Measurements from ENCODE around the gene MYZAP. TPM values are rescaled to one million over a fixed set of nuclear protein-coding genes. Genes with fewer than 3 reads are reported as not detected.

Gene MYZAP
- total and polyA plus RNA-seq, 10 of the 15 experiments (the other 5 are each of a cell fraction or from before 2014, with no cell fraction given) = not detected

GRCh38 chr15:57635300-57635909, 43.7 kb downstream of the MYZAP start:
- Histone ChIP-seq H3K9ac (ENCODE audit: control insufficient read depth, insufficient read depth, low read length) (no peak overlapping the region), H3K36me3 (ENCODE audit: control insufficient read depth in 2 of 2, insufficient read depth in 2 of 2, low read length in 1 of 2) (no peaks in the 10 kb centered on the region), H2AFZ (ENCODE audit: control insufficient read depth, low read depth, low read length) (no peak overlapping the region), H3K4me1 (ENCODE audit: control insufficient read depth, insufficient read depth, low read length) (no peaks in the 10 kb centered on the region), H3K4me3 (no peak overlapping the region), H3K27me3 (replicated peaks in 1 of 2; ENCODE audit: control insufficient read depth in 2 of 2, insufficient read depth in 2 of 2, low read length in 1 of 2) (peaks cover 0 to 5% of the 10 kb centered on the region in 2 experiments; a peak in 2 of 4 replicates), H3K9me3 (replicated peaks; ENCODE audit: control insufficient read depth, insufficient read depth, low read length) (no peaks in the 10 kb centered on the region), H4K20me1 (ENCODE audit: control insufficient read depth, insufficient read depth) (no peaks in the 10 kb centered on the region), H3K79me2 (ENCODE audit: control insufficient read depth, insufficient read depth, low read length) (no peaks in the 10 kb centered on the region), H3K4me2 (ENCODE audit: control insufficient read depth, insufficient read depth) (no peak overlapping the region), H3K27ac (ENCODE audit: control insufficient read depth, insufficient read depth) (no peak overlapping the region)
- TF ChIP-seq ZBTB11 (CRISPR knock-in tag; IDR thresholded peaks at IDR 0.05) = no peak
- TF ChIP-seq HCFC1 (IDR thresholded peaks at IDR 0.05; ENCODE audit: low read length) = no peak
- TF ChIP-seq EED (IDR thresholded peaks at IDR 0.05; ENCODE audit: low read depth) = no peak
- WGBS (ENCODE audit: insufficient coverage, insufficient replicate concordance, low lambda C conversion rate, missing lambda C conversion rate) = 53% methylated on average over 7 of the region's 7 CpGs
- no TSS peak for BruUV-seq (replicated peaks)
- DNase-seq (ENCODE audit: low read depth, low spot score) = no peak
- SMC1A ChIA-PET (ENCODE audit: uncharacterized antibody, unreplicated experiment) = no interaction called here
- no peak for ATAC-seq
- in situ Hi-C loops (cut with MboI) = no loop called here
- CTCF ChIA-PET = no interaction called here
- POLR2A ChIA-PET = no interaction called here
- intact Hi-C loops (cut with micrococcal nuclease; ENCODE audit: unreplicated experiment) = no loop called here
- no peak for FAIRE-seq
- RAD21 ChIA-PET (ENCODE audit: unreplicated experiment) = no interaction called here

- ATAC-seq = no peak
- Histone ChIP-seq H3K9ac (ENCODE audit: control insufficient read depth, insufficient read depth, low read length) (no peak overlapping the region), H3K27ac (ENCODE audit: control insufficient read depth, insufficient read depth) (no peak overlapping the region), H3K4me1 (ENCODE audit: control insufficient read depth, insufficient read depth, low read length) (no peaks in the 10 kb centered on the region), H3K27me3 (replicated peaks in 1 of 2; ENCODE audit: control insufficient read depth in 2 of 2, insufficient read depth in 2 of 2, low read length in 1 of 2) (peaks cover 0 to 5% of the 10 kb centered on the region in 2 experiments; a peak in 2 of 4 replicates), H4K20me1 (ENCODE audit: control insufficient read depth, insufficient read depth) (no peaks in the 10 kb centered on the region), H2AFZ (ENCODE audit: control insufficient read depth, low read depth, low read length) (no peak overlapping the region), H3K9me3 (replicated peaks; ENCODE audit: control insufficient read depth, insufficient read depth, low read length) (no peaks in the 10 kb centered on the region), H3K36me3 (ENCODE audit: control insufficient read depth in 2 of 2, insufficient read depth in 2 of 2, low read length in 1 of 2) (no peaks in the 10 kb centered on the region), H3K4me2 (ENCODE audit: control insufficient read depth, insufficient read depth) (no peak overlapping the region), H3K79me2 (ENCODE audit: control insufficient read depth, insufficient read depth, low read length) (no peaks in the 10 kb centered on the region), H3K4me3 (no peak overlapping the region)
- RAD21 ChIA-PET (ENCODE audit: unreplicated experiment) = no interaction called here
- BruUV-seq (replicated peaks) = no TSS peak
- DNase-seq (ENCODE audit: low read depth, low spot score) = no peak
- intact Hi-C loops (cut with micrococcal nuclease; ENCODE audit: unreplicated experiment) (no loop called here), in situ Hi-C loops (cut with MboI) (no loop called here)
- POLR2A ChIA-PET = no interaction called here
- 59% methylated on average over 2 of the region's 2 CpGs for WGBS (ENCODE audit: insufficient coverage, insufficient replicate concordance, low lambda C conversion rate, missing lambda C conversion rate)
- SMC1A ChIA-PET (ENCODE audit: uncharacterized antibody, unreplicated experiment) = no interaction called here
- CTCF ChIA-PET = no interaction called here
- FAIRE-seq = no peak
- TF ChIP-seq CHD2 (IDR thresholded peaks at IDR 0.05; ENCODE audit: borderline replicate concordance, low read depth, low read length) (no peak), BCL11A (IDR thresholded peaks at IDR 0.05; ENCODE audit: low read depth, low read length) (no peak), IRF5 (IDR thresholded peaks at IDR 0.05; ENCODE audit: borderline replicate concordance) (no peak), NFYB (IDR thresholded peaks at IDR 0.05; ENCODE audit: insufficient read depth, low read depth, low read length) (no peak), CTCF (IDR thresholded peaks at IDR 0.05 in 2 of 3, conservative IDR thresholded peaks at IDR 0.05 in 1 of 3; ENCODE audit: control insufficient read depth in 2 of 3, extremely low read depth in 1 of 3, insufficient read depth in 1 of 3, low read depth in 3 of 3, low read length in 3 of 3) (no peak)
Observed at GRCh38 chr15:57637846-57638245, 46.1 kb downstream of the MYZAP start.

Measured in GM12878 (cell line).